ACC112 (cell line): Measurements from ENCODE around the gene UNC5C.

Source experiments
- H2AFZ ChIP-seq: fragments of 200-600 bp; sonication (generic); one replicate; pipeline ENCODE4 v1.6.0; 2017; ENCODE audit warnings: antibody characterized with exemption, low read length; ENCODE audit not compliant: unreplicated experiment
- H3K27ac ChIP-seq: fragments of 200-600 bp; sonication (generic); 2 replicates; pipeline ENCODE4 v1.5.1; 2014; ENCODE audit warnings: low read depth, mild to moderate bottlenecking, antibody characterized with exemption, low read length, moderate library complexity
- H3K27me3 ChIP-seq: fragments of 200-600 bp; sonication (generic); 2 replicates; pipeline ENCODE4 v1.6.1; 2014; ENCODE audit warnings: mild to moderate bottlenecking, antibody characterized with exemption, low read length, moderate library complexity, mixed read lengths; ENCODE audit not compliant: insufficient read depth
- H3K36me3 ChIP-seq: fragments of 200-600 bp; sonication (generic); 2 replicates; pipeline ENCODE4 v1.6.1; 2016; ENCODE audit warnings: mild to moderate bottlenecking, antibody characterized with exemption, low read length, moderate library complexity, mixed read lengths; ENCODE audit not compliant: insufficient read depth
- H3K4me1 ChIP-seq: fragments of 200-600 bp; sonication (generic); one replicate; pipeline ENCODE4 v1.6.1; 2016; ENCODE audit warnings: low read length, mixed read lengths; ENCODE audit not compliant: insufficient read depth, unreplicated experiment, control insufficient read depth
- H3K4me3 ChIP-seq: fragments of 200-600 bp; sonication (generic); 2 replicates; pipeline ENCODE4 v1.5.1; 2014; ENCODE audit warnings: mild to moderate bottlenecking, low read depth, low read length
- H3K79me2 ChIP-seq: fragments of 200-600 bp; sonication (generic); one replicate; pipeline ENCODE4 v1.6.0; 2016; ENCODE audit warnings: low read length; ENCODE audit not compliant: control insufficient read depth, unreplicated experiment, insufficient read depth

The UNC5C gene

GRCh38 chr4:95358421-95358820, 190.4 kb downstream of the UNC5C start:
- H3K4me3 ChIP-seq = no peak overlapping the region
- no peak overlapping the region for H3K27ac ChIP-seq
- H3K4me1 ChIP-seq = no peaks in the 10 kb centered on the region
- no peak overlapping the region for H2AFZ ChIP-seq
- H3K36me3 ChIP-seq = no peaks in the 10 kb centered on the region
- no peaks in the 10 kb centered on the region for H3K27me3 ChIP-seq
- H3K79me2 ChIP-seq = no peaks in the 10 kb centered on the region

- Histone ChIP-seq H3K27me3 (no peaks in the 10 kb centered on the region), H3K4me1 (no peaks in the 10 kb centered on the region), H2AFZ (no peak overlapping the region), H3K79me2 (no peaks in the 10 kb centered on the region), H3K4me3 (no peak overlapping the region), H3K36me3 (no peaks in the 10 kb centered on the region), H3K27ac (no peak overlapping the region)
These were observed 193.8 kb downstream of the UNC5C start for GRCh38 chr4:95355021-95355420.

GRCh38 chr4:95348418-95348817, 200.4 kb downstream of the UNC5C start:
- no peak overlapping the region for H3K4me3 ChIP-seq
- no peak overlapping the region for H3K27ac ChIP-seq
- H3K27me3 ChIP-seq = no peaks in the 10 kb centered on the region
- H3K79me2 ChIP-seq = no peaks in the 10 kb centered on the region
- no peaks in the 10 kb centered on the region for H3K36me3 ChIP-seq
- no peaks in the 10 kb centered on the region for H3K4me1 ChIP-seq
- H2AFZ ChIP-seq = no peak overlapping the region

GRCh38 chr4:95343235-95343634, 205.5 kb downstream of the UNC5C start:
- H3K4me3 ChIP-seq = no peak overlapping the region
- no peaks in the 10 kb centered on the region for H3K79me2 ChIP-seq
- H3K36me3 ChIP-seq = no peaks in the 10 kb centered on the region
- H3K27me3 ChIP-seq = no peaks in the 10 kb centered on the region
- H3K4me1 ChIP-seq = no peaks in the 10 kb centered on the region
- no peak overlapping the region for H2AFZ ChIP-seq
- no peak overlapping the region for H3K27ac ChIP-seq

GRCh38 chr4:95340191-95340590, 208.6 kb downstream of the UNC5C start:
- no peak overlapping the region for H3K27ac ChIP-seq
- H3K79me2 ChIP-seq = no peaks in the 10 kb centered on the region
- H3K36me3 ChIP-seq = no peaks in the 10 kb centered on the region
- no peaks in the 10 kb centered on the region for H3K4me1 ChIP-seq
- no peak overlapping the region for H3K4me3 ChIP-seq
- peaks cover 11% of the 10 kb centered on the region; the same call in 1 of the 2 replicates for H3K27me3 ChIP-seq
- H2AFZ ChIP-seq = no peak overlapping the region

- Histone ChIP-seq H3K27ac (no peak overlapping the region), H3K79me2 (no peaks in the 10 kb centered on the region), H2AFZ (no peak overlapping the region), H3K27me3 (no peaks in the 10 kb centered on the region), H3K36me3 (no peaks in the 10 kb centered on the region), H3K4me3 (no peak overlapping the region), H3K4me1 (no peaks in the 10 kb centered on the region)
These were observed 223.1 kb downstream of the UNC5C start for GRCh38 chr4:95325665-95326064.

GRCh38 chr4:95319169-95319568, 229.6 kb downstream of the UNC5C start:
- H3K4me1 ChIP-seq = no peaks in the 10 kb centered on the region
- H3K79me2 ChIP-seq = no peaks in the 10 kb centered on the region
- no peak overlapping the region for H3K4me3 ChIP-seq
- no peak overlapping the region for H2AFZ ChIP-seq
- H3K27me3 ChIP-seq = peaks cover 9% of the 10 kb centered on the region
- H3K36me3 ChIP-seq = no peaks in the 10 kb centered on the region
- no peak overlapping the region for H3K27ac ChIP-seq

- Histone ChIP-seq H2AFZ (no peak overlapping the region), H3K79me2 (no peaks in the 10 kb centered on the region), H3K27me3 (peaks cover 12% of the 10 kb centered on the region), H3K4me1 (no peaks in the 10 kb centered on the region), H3K36me3 (no peaks in the 10 kb centered on the region), H3K27ac (no peak overlapping the region), H3K4me3 (no peak overlapping the region)
These were observed 230.3 kb downstream of the UNC5C start for GRCh38 chr4:95318483-95318882.

- no peak overlapping the region for H3K27ac ChIP-seq
- H3K4me1 ChIP-seq = no peaks in the 10 kb centered on the region
- H3K79me2 ChIP-seq = no peaks in the 10 kb centered on the region
- H3K27me3 ChIP-seq = peaks cover 12% of the 10 kb centered on the region
- no peak overlapping the region for H2AFZ ChIP-seq
- H3K36me3 ChIP-seq = no peaks in the 10 kb centered on the region
- no peak overlapping the region for H3K4me3 ChIP-seq
These were observed 230.7 kb downstream of the UNC5C start for GRCh38 chr4:95318044-95318443.

- no peak overlapping the region for H2AFZ ChIP-seq
These were observed 231.5 kb downstream of the UNC5C start for GRCh38 chr4:95317085-95317793.

GRCh38 chr4:95314573-95314972, 234.2 kb downstream of the UNC5C start:
- Histone ChIP-seq H3K27ac (no peak overlapping the region), H3K79me2 (no peaks in the 10 kb centered on the region), H3K4me3 (no peak overlapping the region), H3K36me3 (no peaks in the 10 kb centered on the region), H3K27me3 (peaks cover 19% of the 10 kb centered on the region), H2AFZ (no peak overlapping the region), H3K4me1 (no peaks in the 10 kb centered on the region)

More at GRCh38 chr4:95317085-95317793, 231.5 kb downstream of the UNC5C start:
- Histone ChIP-seq H3K27me3 (peaks cover 16% of the 10 kb centered on the region), H3K4me3 (no peak overlapping the region), H3K4me1 (no peaks in the 10 kb centered on the region), H3K36me3 (no peaks in the 10 kb centered on the region), H3K27ac (no peak overlapping the region), H3K79me2 (no peaks in the 10 kb centered on the region)
